PC-3 (cell line): Measurements from ENCODE around the gene MAB21L4. TPM values are rescaled to one million over a fixed set of nuclear protein-coding genes. Genes with fewer than 3 reads are reported as not detected.

ENCODE experiments used
- ATAC-seq: fragments of 200-7000 bp; cut with Tn5 transposase; 2 replicates; pipeline ENCODE4 v1.9.1; 2020; ENCODE audit warnings: mild to moderate bottlenecking, moderate library complexity
- BruUV-seq: library from RNA; stranded (reverse); fragments of 400-500 nt; replicated peaks from 2 replicates; lab custom pipeline; 2021; lab: Mats Ljungman, UMichigan
- CTCF ChIA-PET: fragments of 300-600 bp; sonication (Branson Sonifier 250); formaldehyde crosslinking; loops from one replicate; lab custom pipeline; 2022; ENCODE audit warnings: antibody characterized with exemption; lab: Charles Lee
- POLR2A ChIA-PET: fragments of 300-600 bp; sonication (Branson Sonifier 250); formaldehyde crosslinking; loops from one replicate; lab custom pipeline; 2022; ENCODE audit warnings: antibody characterized with exemption; ENCODE audit not compliant: unreplicated experiment; lab: Charles Lee
- DNase-seq: peaks from one replicate; pipeline ENCODE4 v3.0.0-alpha.2; 2015
- H2AFZ ChIP-seq: fragments of 300-600 bp; sonication (generic); 2 replicates; pipeline ENCODE4 v1.6.0; 2016; ENCODE audit warnings: antibody characterized with exemption, low read length
- H3F3A ChIP-seq: fragments of 300-600 bp; sonication (generic); one replicate; pipeline ENCODE4 v1.6.0; 2017; ENCODE audit warnings: antibody characterized with exemption, low read length, control low read depth, mild to moderate bottlenecking; ENCODE audit not compliant: unreplicated experiment
- H3K27ac ChIP-seq: fragments of 300-600 bp; sonication (generic); 2 replicates; pipeline ENCODE4 v1.5.1; 2016; ENCODE audit warnings: mild to moderate bottlenecking, low read length
- H3K27me3 ChIP-seq: fragments of 300-600 bp; sonication (generic); 2 replicates; pipeline ENCODE4 v1.6.1; 2016; ENCODE audit warnings: low read length, mixed read lengths
- H3K36me3 ChIP-seq: fragments of 300-600 bp; sonication (generic); 2 replicates; pipeline ENCODE4 v1.6.1; 2016; ENCODE audit warnings: low read depth, mixed run types, low read length, mixed read lengths
- H3K4me1 ChIP-seq: fragments of 300-600 bp; sonication (generic); 2 replicates; pipeline ENCODE4 v1.5.1; 2016; ENCODE audit warnings: low read length; ENCODE audit not compliant: insufficient read depth
- H3K4me2 ChIP-seq: fragments of 300-600 bp; sonication (generic); 2 replicates; pipeline ENCODE4 v1.6.0; 2016; ENCODE audit warnings: low read length
- H3K4me3 ChIP-seq: fragments of 300-600 bp; sonication (generic); 2 replicates; pipeline ENCODE4 v1.5.1; 2016; ENCODE audit warnings: mild to moderate bottlenecking, low read length, mixed read lengths
- H3K79me2 ChIP-seq: fragments of 300-600 bp; sonication (generic); 2 replicates; pipeline ENCODE4 v1.6.1; 2017; ENCODE audit warnings: low read length, mixed read lengths
- H3K9ac ChIP-seq: fragments of 300-600 bp; sonication (generic); 2 replicates; pipeline ENCODE4 v1.6.0; 2016; ENCODE audit warnings: mild to moderate bottlenecking, low read length
- H3K9me2 ChIP-seq: fragments of 300-600 bp; sonication (generic); replicated peaks from 2 replicates; pipeline ENCODE4 v1.6.1; 2016; ENCODE audit warnings: mixed run types, low read length, mixed read lengths
- H3K9me3 ChIP-seq: fragments of 300-600 bp; sonication (generic); 2 replicates; pipeline ENCODE4 v1.6.1; 2016; ENCODE audit warnings: low read length, mixed read lengths
- H4K20me1 ChIP-seq: fragments of 300-600 bp; sonication (generic); 2 replicates; pipeline ENCODE4 v1.6.1; 2016; ENCODE audit warnings: low read length, mixed read lengths
- CTCF ChIP-seq: fragments of 300-600 bp; sonication (generic); conservative IDR thresholded peaks from 2 replicates; pipeline ENCODE4 v1.5.1; 2017; ENCODE audit warnings: antibody characterized with exemption, low read depth, mild to moderate bottlenecking, low read length
- EZH2 ChIP-seq: fragments of 300-600 bp; sonication (generic); IDR thresholded peaks from one replicate; pipeline ENCODE4 v1.6.1; 2017; ENCODE audit warnings: antibody characterized with exemption, mild to moderate bottlenecking, low read length; ENCODE audit not compliant: unreplicated experiment
- EZH2phosphoT487 ChIP-seq: fragments of 300-600 bp; sonication (generic); IDR thresholded peaks from 2 replicates; pipeline ENCODE4 v1.6.1; 2018; ENCODE audit warnings: mild to moderate bottlenecking, antibody characterized with exemption, low read length, borderline replicate concordance
- intact Hi-C: fragments of 100-400 bp; cut with micrococcal nuclease; formaldehyde crosslinking; loops from 2 replicates; pipeline ENCODE4 v1.9.0; 2023
- total RNA-seq: library from RNA; depleted of rRNA; stranded (reverse); fragments of >200 nt; gene quantifications from 2 replicates; pipeline ENCODE4 v1.2.3, GENCODE V29; 2014

The MAB21L4 gene
- total RNA-seq, 1 experiment from 2014 or later = 1.0 TPM

- DNase-seq (no peak), ATAC-seq (no peak)
- Histone ChIP-seq H3F3A (no peaks in the 10 kb centered on the region), H3K36me3 (no peaks in the 10 kb centered on the region), H3K4me3 (no peak overlapping the region), H3K27ac (no peak overlapping the region), H3K27me3 (no peaks in the 10 kb centered on the region), H3K9ac (no peak overlapping the region), H3K4me2 (no peak overlapping the region), H3K79me2 (no peaks in the 10 kb centered on the region), H4K20me1 (no peaks in the 10 kb centered on the region), H3K4me1 (peaks cover 19% of the 10 kb centered on the region), H3K9me3 (no peaks in the 10 kb centered on the region), H3K9me2 (no peaks in the 10 kb centered on the region), H2AFZ (no peak overlapping the region)
- POLR2A ChIA-PET = no interaction called here
- CTCF ChIA-PET = no interaction called here
- TF ChIP-seq CTCF (no peak), EZH2 (no peak), EZH2phosphoT487 (no peak)
- intact Hi-C loops = loop anchor here (10.0 kb wide), 2 partner anchors 76 to 306 kb away; partner anchors contain the start of gene SNED1
- BruUV-seq = no TSS peak
These were observed 22.5 kb upstream of the MAB21L4 start for GRCh38 chr2:240918258-240919091.

DNA sequence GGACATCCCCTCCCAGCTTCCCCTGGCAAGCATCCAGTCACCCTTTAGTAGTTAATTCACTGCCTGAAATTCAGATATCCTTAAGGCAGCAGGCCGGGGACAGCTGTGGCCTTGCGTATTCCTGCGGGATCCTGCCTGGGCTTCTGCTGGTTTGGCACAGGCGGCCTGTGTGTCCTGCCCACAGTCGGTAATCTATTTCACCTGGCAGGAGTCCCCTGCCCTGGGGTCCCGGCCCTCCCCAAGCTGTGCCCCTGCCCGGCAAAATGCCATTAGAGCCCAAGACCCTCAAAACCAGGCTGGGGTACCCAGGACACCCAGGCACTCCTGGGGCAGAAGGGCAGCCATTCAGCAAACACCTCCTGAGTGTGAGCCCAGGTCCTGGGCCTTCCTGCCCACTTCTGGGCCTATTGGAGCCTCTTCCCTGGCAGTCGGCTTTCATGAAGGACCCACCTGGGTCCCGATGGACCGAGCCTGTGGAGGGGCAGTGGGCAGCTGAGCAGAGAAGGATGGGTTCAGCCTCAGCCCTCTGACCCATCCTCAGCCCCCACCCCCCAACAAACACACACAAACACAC, 21.8 kb upstream of the MAB21L4 start:
- no peaks in the 10 kb centered on the region for H3F3A ChIP-seq
- intact Hi-C loops = loop anchor here (10.0 kb wide), 2 partner anchors 77 to 307 kb away; partner anchors contain the start of gene SNED1
- ATAC-seq (no peak), DNase-seq (no peak)
- H3K4me3 ChIP-seq = no peak overlapping the region
- TF ChIP-seq EZH2phosphoT487 (no peak), CTCF (no peak), EZH2 (no peak)
- ChIA-PET POLR2A (no interaction called here), CTCF (no interaction called here)
- no peaks in the 10 kb centered on the region for H3K36me3 ChIP-seq
- no peak overlapping the region for H3K4me2 ChIP-seq
- H3K4me1 ChIP-seq = peaks cover 23% of the 10 kb centered on the region
- H3K9me2 ChIP-seq = no peaks in the 10 kb centered on the region
- H3K9ac ChIP-seq = no peak overlapping the region
- no TSS peak for BruUV-seq
- no peak overlapping the region for H2AFZ ChIP-seq
- no peaks in the 10 kb centered on the region for H3K79me2 ChIP-seq
- no peaks in the 10 kb centered on the region for H3K9me3 ChIP-seq
- H3K27ac ChIP-seq = no peak overlapping the region
- H3K27me3 ChIP-seq = no peaks in the 10 kb centered on the region
- no peaks in the 10 kb centered on the region for H4K20me1 ChIP-seq
